Left lung (tissue), 10 donors: ENCODE results near the gene UGT1A5. TPM values are rescaled to one million over a fixed set of nuclear protein-coding genes. Genes with fewer than 3 reads are reported as not detected.

Experiments used
- ATAC-seq: fragments of 200-7000 bp; cut with Tn5 transposase; one replicate; pipeline ENCODE4 v1.9.1; 2020; ENCODE audit warnings: moderate library complexity
- DNase-seq, 4 donors: peaks; one replicate each; pipeline ENCODE4 v3.0.0-alpha.2; 2013 to 2020
- H3K27ac ChIP-seq, 2 donors: fragments of 200-600 bp; sonication (generic) in 1 of 2; one replicate each; pipeline versions ENCODE4 v1.5.0 to v1.8.0; 2020 to 2021
- H3K27me3 ChIP-seq, 2 donors: fragments of 200-600 bp; sonication (generic) in 1 of 2; one replicate each; pipeline versions ENCODE4 v1.5.0 to v1.8.0; 2020 to 2021
- H3K36me3 ChIP-seq, 2 donors: fragments of 200-600 bp; sonication (generic) in 1 of 2; one replicate each; pipeline versions ENCODE4 v1.5.0 to v1.8.0; 2020 to 2021
- H3K4me1 ChIP-seq, 2 donors: fragments of 200-600 bp; one replicate each; pipeline ENCODE4 v1.8.0; 2021
- H3K4me3 ChIP-seq, 2 donors: fragments of 200-600 bp; sonication (generic) in 1 of 2; one replicate each; pipeline versions ENCODE4 v1.5.0 to v1.8.0; 2020 to 2021; ENCODE audit warnings: mild to moderate bottlenecking in 1 of 2
- H3K9me3 ChIP-seq, 2 donors: fragments of 200-600 bp; sonication (generic) in 1 of 2; one replicate each; pipeline versions ENCODE4 v1.5.0 to v1.8.0; 2020 to 2021
- CTCF ChIP-seq, 2 donors: fragments of 200-600 bp; sonication (generic) in 1 of 2; IDR thresholded peaks; one replicate each; pipeline versions ENCODE4 v1.5.0 to v1.8.0; 2021; ENCODE audit warnings: antibody characterized with exemption in 2 of 2
- intact Hi-C, 2 donors: fragments of 100-400 bp; cut with DNase I; formaldehyde crosslinking; loops; one replicate each; pipeline versions ENCODE4 v1.11.2 to v1.14.2; 2022
- polyA plus RNA-seq, 6 donors: library from polyadenylated mRNA; unstranded; fragments of 120-200 nt; gene quantifications; one replicate each; pipeline ENCODE4 v1.2.1, GENCODE V29; 2013; ENCODE audit not compliant: insufficient read length in 6 of 6
- total RNA-seq, 2 donors: library from RNA; stranded (reverse); fragmentation: NEBNext Ultra II Directional; extraction: Animal tissue kit (Norgen Biotek cat#: 25700); gene quantifications; one replicate each; pipeline ENCODE4 v1.2.1, GENCODE V29; 2021
- donor health status: DM: no; HTN: yes; CAD: no.
- donor health status: DM: no; HTN: no; CAD: no.

Gene UGT1A5
- total and polyA plus RNA-seq, 8 donors, result 0.10 TPM; not detected in 7

GRCh38 chr2:233794128-233794658, 81.5 kb downstream of the UGT1A5 start:
- no peaks in the 10 kb centered on the region for H3K9me3 ChIP-seq
- DNase-seq (peak in 1 of 4 donors; percentile 13), ATAC-seq (peak; percentile 67)
- no peak overlapping the region for H3K4me3 ChIP-seq
- no peak for TF ChIP-seq CTCF (IDR thresholded peaks at IDR 0.05)
- intact Hi-C loops, result no loop called here
- peaks cover 0 to 6% of the 10 kb centered on the region in 2 donors for H3K27me3 ChIP-seq
- no peaks in the 10 kb centered on the region for H3K36me3 ChIP-seq
- H3K4me1 ChIP-seq, result no peaks in the 10 kb centered on the region
- H3K27ac ChIP-seq, result no peak overlapping the region

- ATAC-seq, result no peak
- H3K27me3 ChIP-seq, result peaks cover 0 to 6% of the 10 kb centered on the region in 2 donors
- no peak for DNase-seq
- H3K4me1 ChIP-seq, result no peaks in the 10 kb centered on the region
- no peak overlapping the region for H3K4me3 ChIP-seq
- no peaks in the 10 kb centered on the region for H3K9me3 ChIP-seq
- intact Hi-C loops, result no loop called here
- no peak overlapping the region for H3K27ac ChIP-seq
- no peak for TF ChIP-seq CTCF (IDR thresholded peaks at IDR 0.05)
- H3K36me3 ChIP-seq, result no peaks in the 10 kb centered on the region
Measured at GRCh38 chr2:233795735-233796171, 83.0 kb downstream of the UGT1A5 start.

GRCh38 chr2:233796254-233796653, 83.5 kb downstream of the UGT1A5 start:
- no peak overlapping the region for H3K4me3 ChIP-seq
- no peak for TF ChIP-seq CTCF (IDR thresholded peaks at IDR 0.05)
- no peaks in the 10 kb centered on the region for H3K36me3 ChIP-seq
- no peak overlapping the region for H3K27ac ChIP-seq
- H3K4me1 ChIP-seq, result no peaks in the 10 kb centered on the region
- H3K9me3 ChIP-seq, result no peaks in the 10 kb centered on the region
- intact Hi-C loops, result no loop called here
- H3K27me3 ChIP-seq, result peaks cover 0 to 6% of the 10 kb centered on the region in 2 donors
- no peak for ATAC-seq
- no peak for DNase-seq

- Histone ChIP-seq H3K27ac (no peak overlapping the region), H3K27me3 (peaks cover 0 to 6% of the 10 kb centered on the region in 2 donors), H3K4me1 (no peaks in the 10 kb centered on the region), H3K9me3 (no peaks in the 10 kb centered on the region), H3K4me3 (no peak overlapping the region), H3K36me3 (no peaks in the 10 kb centered on the region)
- TF ChIP-seq CTCF (IDR thresholded peaks at IDR 0.05), result no peak
- ATAC-seq (no peak), DNase-seq (no peak)
- intact Hi-C loops, result no loop called here
Measured at GRCh38 chr2:233798335-233799086, 85.8 kb downstream of the UGT1A5 start.

- no peaks in the 10 kb centered on the region for H3K4me1 ChIP-seq
- no peaks in the 10 kb centered on the region for H3K27me3 ChIP-seq
- no peaks in the 10 kb centered on the region for H3K36me3 ChIP-seq
- H3K9me3 ChIP-seq, result no peaks in the 10 kb centered on the region
- intact Hi-C loops, result no loop called here
- no peak overlapping the region for H3K27ac ChIP-seq
- TF ChIP-seq CTCF (IDR thresholded peaks at IDR 0.05), result no peak
- ATAC-seq, result no peak
- peak in 1 of 4 donors; percentile 17 for DNase-seq
- no peak overlapping the region for H3K4me3 ChIP-seq
Measured at GRCh38 chr2:233799087-233799665, 86.5 kb downstream of the UGT1A5 start.
